Myocyte (in vitro differentiated cells): ENCODE measurements around the gene EIF4G3. TPM values are rescaled to one million over a fixed set of nuclear protein-coding genes. Genes with fewer than 3 reads are reported as not detected.
"Not testable (repeated sequence)": the region's sequence is repeated elsewhere in the genome, so short reads cannot be mapped to it uniquely, and the experiment has no call there.

ENCODE experiments used
- DNase-seq: peaks from one replicate; pipeline ENCODE4 v3.0.0-alpha.2; 2012; ENCODE audit warnings: low read depth
- total RNA-seq: library from RNA; depleted of rRNA; stranded (reverse); fragments of >200 nt; gene quantifications from 2 replicates; pipeline ENCODE4 v1.2.3, GENCODE V29; 2014

Gene EIF4G3
- total RNA-seq, 1 donor from 2014 or later: 65.5 TPM

GRCh38 chr1:20885121-20885520, 291.6 kb downstream of the EIF4G3 start:
- DNase-seq: peak; percentile 43

DNA sequence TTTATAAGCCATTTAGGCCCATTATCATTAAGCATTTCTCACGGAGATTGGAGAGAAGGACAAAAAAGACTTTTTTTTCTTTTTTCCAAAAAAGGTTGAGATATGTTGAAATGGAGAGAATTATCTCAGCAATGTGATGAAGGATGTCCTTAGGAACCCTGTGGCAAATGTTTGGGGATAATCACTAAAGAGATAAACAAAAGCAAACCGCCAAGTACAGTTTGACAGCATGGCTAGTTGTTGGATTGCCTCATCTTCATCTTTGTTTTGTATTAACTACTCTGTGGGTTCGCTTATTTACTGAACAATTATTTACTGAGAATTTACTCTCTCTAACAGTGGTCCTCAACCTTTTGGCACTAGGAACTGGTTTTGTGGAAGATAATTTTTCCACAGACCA, 292.2 kb downstream of the EIF4G3 start:
- no peak for DNase-seq

GRCh38 chr1:20883766-20884165, 292.9 kb downstream of the EIF4G3 start:
- DNase-seq: no peak

DNA sequence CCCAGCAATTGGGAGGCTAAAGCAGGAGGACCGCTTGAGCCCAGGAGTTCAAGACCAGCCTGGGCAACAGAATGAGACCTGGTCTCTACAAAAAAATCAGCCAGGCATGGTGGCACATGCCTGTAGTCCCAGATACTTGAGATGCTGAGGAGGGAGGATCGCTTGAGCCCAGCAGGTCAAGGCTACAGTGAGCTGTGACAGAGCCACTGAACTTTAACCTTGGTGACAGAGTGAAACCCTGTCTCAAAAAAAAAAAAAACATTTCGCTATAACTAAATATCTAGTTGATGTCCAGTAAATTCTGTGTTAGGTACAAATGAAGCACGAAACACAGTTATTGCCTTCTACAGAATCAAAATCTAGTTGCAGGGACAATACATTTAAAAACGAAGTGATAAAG, 293.9 kb downstream of the EIF4G3 start:
- DNase-seq: no peak

GRCh38 chr1:20878799-20879198, 297.9 kb downstream of the EIF4G3 start:
- no peak for DNase-seq

DNA sequence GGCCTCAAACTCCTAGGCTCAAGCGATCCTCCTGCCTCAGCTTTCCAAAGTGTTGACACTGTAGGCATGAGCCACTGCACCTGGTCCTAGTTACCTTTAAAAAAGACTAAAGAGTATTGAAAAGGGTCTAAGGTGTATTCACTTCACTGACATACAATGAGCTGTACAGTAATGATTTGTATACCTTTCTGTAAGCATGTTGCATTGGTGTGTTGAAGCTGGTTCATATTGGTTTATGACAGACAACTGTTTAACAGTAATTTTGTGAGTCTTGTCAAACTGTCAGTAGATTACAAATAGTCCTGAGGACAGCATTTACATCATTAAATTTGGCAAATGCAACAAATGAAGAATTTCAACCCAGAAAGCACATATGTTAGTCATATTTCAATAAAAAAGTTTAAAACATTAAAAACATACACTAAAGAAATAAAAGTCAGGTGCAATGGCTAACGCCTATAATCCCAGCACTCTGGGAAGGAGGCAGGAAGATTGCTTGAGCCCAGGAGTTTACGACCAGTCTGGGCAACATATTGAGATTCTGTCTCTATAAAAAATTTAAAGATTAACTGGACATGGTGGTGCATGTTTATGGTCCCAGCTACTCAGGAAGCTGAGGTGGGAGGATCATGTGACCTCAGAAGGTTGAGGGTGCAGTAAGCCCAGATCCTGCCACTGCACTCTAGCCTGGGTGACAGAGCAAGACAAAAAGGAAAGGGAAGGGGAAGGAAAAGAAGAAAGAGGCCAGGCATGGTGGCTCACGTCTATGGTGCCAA, 301.3 kb downstream of the EIF4G3 start:
- DNase-seq: no peak

- no peak for DNase-seq
These were observed 303.4 kb downstream of the EIF4G3 start for GRCh38 chr1:20873311-20873710.

- no peak for DNase-seq
These were observed 305.3 kb downstream of the EIF4G3 start for GRCh38 chr1:20871419-20871818.

DNA sequence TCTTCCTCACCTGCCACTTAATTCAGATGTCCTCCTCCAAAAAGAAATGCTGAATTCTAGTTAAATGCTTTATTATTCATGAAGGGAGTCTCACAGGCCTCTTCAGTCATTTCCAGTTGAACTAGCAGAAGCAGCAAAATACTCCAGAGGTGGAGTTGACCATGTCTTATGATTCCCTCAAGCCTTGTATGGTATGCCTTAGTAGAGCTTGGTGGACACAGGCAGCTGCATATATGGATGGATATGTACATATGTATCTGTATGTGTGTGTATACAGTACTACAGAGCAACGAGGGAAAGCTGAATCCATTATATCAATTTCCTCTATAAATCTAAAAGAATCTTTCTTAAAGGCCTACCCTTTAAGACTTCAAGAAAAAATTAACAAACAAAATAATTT, 306.0 kb downstream of the EIF4G3 start:
- DNase-seq: no peak

DNA sequence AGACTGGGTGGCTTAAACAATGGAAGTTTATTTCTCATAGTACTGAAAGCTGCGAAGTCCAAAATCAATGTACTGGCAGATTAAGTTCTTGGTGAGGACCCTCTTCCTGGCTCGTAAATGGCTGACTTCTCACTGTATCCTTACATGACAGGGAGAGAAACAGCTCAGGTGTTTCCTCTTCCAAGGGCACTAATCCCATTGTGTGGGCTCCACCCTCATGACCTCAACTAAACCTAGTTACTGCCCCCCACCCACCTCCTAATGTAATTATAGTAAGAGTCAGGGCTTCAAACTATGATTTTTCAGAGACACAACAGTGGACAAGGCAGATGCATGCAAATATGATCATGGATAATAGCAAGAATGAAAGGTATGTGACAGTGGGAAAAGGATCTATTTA, 308.4 kb downstream of the EIF4G3 start:
- DNase-seq: no peak

DNA sequence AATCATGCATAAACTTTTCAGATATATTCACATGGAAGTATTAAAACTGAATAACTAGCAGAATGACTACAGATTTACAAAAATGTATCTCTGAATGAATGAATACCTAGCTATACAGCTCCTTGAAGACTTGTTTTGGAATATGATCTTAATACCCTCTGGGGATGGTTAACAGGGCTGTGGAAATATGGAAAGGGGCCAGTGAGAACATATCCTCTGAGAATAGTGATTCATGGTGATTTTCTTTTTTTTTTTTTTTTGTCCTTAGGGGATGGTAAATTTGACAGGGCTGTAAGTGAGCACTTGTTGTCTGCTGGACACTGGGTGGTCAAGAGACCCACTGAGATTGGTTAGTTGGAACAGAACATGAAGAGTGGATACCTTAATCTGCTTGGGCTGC, 308.9 kb downstream of the EIF4G3 start:
- peak; percentile 22 for DNase-seq

DNA sequence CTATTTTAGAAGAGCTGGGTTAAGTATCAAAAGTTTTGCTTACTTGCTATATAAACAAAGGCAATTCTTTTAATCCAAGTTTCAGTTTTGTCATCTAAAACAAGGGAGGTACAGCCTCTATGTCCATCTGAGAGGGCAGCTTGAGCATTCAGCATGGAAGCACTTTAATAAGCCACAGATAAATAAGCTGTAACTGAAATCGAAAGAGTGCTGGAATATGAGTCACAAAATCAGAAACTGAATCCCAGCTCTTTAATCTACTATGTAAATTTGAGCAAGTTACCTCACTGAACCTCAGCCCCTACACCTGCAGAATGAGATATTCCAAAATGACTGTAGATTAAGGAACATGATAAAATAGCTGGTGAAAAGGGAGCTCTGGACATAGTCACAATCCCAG, 309.6 kb downstream of the EIF4G3 start:
- no peak for DNase-seq

DNA sequence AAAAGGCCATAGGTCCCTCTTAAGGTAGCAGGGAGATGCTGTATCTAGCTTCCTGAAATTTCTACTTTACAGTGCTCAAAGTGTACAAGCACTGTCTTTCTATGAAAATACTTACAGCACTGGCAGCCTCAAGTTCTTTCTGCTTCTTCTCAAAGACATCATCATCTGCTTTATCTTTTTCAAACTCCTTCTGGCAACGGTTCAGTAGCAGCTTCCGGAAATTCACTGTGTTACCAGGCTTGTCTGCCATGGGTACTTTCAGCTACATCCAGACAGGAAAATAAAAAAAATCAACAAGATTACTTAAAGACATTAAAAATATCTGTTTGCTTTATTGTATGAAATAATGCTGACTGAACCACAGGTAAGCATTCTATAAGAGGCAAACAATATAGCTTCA, 311.7 kb downstream of the EIF4G3 start:
- no peak for DNase-seq

DNA sequence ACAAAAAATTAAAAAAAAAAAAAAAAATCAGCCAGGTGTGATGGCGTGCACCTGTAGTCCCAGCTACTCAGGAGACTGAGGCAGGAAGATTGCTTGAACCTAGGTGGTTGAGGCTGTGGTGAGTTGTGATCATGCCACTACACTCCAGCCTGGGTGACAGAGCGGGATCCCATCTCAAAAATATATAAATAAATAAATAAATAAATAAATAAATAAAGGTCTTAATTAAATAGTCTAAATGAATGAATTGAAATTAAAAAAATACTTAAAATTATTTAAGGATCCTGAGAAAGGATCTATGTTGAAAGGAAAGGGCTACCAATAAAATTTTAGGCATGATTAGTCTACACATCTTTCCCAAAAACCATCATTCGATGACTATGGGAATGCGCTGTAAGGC, 322.2 kb downstream of the EIF4G3 start:
- no peak for DNase-seq

- not testable (repeated sequence) for DNase-seq
These were observed 324.9 kb downstream of the EIF4G3 start for GRCh38 chr1:20851791-20852190.

DNA sequence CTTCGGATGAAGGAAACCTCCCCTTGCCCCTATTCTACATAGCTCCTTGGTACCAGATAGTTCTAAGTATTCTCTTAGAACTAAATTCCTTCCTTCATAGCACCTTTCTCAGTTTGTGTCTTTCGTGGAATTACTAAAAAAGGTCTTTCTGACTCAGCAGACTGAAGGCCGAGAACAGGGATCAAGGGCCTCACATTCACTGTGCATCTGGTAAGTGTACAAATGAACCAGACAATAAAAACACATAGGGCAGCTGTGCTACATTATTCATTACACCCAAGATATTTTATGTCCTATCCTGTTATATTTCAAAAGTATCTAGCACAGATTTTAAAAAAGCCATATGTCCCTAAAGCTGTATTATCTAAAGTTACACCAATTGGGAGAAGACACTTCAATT, 326.7 kb downstream of the EIF4G3 start:
- no peak for DNase-seq

- no peak for DNase-seq
These were observed 327.6 kb downstream of the EIF4G3 start for GRCh38 chr1:20849100-20849499.

DNA sequence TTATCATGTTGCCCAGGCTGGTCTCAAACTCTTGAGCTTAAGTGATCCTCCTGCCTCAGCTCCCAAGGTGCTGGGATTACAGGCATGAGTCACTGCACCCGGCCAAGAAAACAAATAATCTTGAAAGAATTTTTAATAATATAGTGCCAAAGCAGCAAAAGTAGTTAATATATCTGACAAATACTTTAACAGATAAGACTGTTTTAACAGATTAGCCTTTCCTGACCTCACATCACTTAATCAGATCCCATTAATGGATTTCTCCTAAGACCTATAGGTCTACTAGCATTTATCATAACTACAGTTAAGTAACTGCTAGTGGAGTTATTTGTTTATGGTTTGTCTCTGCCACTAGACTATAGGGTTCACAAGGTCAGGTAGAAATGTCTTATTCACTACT, 328.5 kb downstream of the EIF4G3 start:
- DNase-seq: no peak

DNA sequence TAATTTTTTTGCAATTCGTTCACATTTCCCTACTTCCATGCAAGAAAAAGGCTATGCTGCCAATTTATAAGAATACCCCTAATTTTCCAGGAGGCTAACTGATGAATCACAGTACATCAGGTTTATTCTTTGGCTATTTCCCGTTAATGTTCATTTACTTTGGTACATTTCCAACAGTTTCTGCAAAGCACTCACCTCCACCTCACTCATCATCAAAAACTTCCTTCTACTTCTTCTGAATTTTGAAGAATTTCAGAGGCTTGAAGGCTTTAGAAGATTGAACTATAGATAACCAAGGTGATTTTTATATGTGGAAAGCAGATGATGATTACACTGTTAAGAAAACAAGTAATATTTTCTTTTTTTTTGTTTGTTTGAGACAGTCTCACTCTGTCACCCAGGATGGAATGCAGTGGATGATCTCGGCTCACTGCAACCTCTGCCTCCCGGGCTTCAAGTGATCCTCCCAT, 329.1 kb downstream of the EIF4G3 start:
- no peak for DNase-seq

- DNase-seq: no peak
These were observed 330.0 kb downstream of the EIF4G3 start for GRCh38 chr1:20846461-20847374.

GRCh38 chr1:20840731-20841130, 336.0 kb downstream of the EIF4G3 start:
- DNase-seq: no peak

DNA sequence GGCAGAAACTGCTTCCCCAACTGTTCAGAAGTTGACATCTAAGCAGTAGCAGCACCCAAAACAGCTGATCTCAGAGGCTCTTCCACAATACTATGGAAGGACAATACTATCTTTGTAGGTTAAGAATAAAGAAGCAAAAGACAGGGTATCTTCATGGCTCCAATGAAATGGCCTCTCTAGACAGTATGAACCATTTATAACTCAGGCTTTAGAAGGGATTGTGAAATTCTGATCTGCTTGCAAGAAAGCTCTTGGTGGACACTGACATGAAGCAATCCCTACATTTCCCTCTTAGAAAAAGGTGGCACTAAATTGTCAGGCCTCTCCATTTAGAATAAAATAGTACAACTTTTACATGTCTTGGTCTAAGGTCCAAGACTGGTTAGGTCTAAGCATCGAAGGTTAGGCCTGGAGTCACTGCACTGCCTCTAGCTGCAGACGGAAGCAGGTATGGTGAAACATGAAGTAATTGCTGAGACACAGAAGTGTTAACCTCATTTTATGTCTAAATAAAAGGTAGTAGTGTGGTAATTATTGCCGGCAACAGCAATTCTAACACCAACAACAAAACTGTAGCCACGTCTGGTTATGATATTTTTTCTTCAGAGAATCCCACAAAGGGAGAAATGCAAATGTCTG, 339.0 kb downstream of the EIF4G3 start:
- no peak for DNase-seq
